A549 (cell line): ENCODE data around the gene GDA. TPM values are rescaled to one million over a fixed set of nuclear protein-coding genes. Genes with fewer than 3 reads are reported as not detected.
A peak's percentile ranks its signal among the peaks of the same experiment; 100 is the strongest.

ENCODE experiments used
- ATAC-seq, 2 experiments: fragments of 200-7000 bp in 1 of 2; fragments of >200 bp in 1 of 2; cut with Nextera tagmentation in 1 of 2; cut with Tn5 transposase in 1 of 2; 3 replicates each; pipeline versions ENCODE4 v1.8.0 to v1.9.1; 2018 to 2020; ENCODE audit warnings: mild to moderate bottlenecking in 1 of 2, moderate library complexity in 1 of 2
- CTCF ChIA-PET: fragments of 300-600 bp; sonication (Branson Sonifier 250); formaldehyde crosslinking; extraction: SDS; loops from one replicate; lab custom pipeline; 2021; ENCODE audit warnings: antibody characterized with exemption, inconsistent platforms; lab: Yijun Ruan, JAX
- POLR2A ChIA-PET: fragments of 350-600 bp; formaldehyde crosslinking; extraction: SDS; loops from one replicate; lab custom pipeline; 2021; ENCODE audit warnings: antibody characterized with exemption, inconsistent platforms; lab: Yijun Ruan, JAX
- DNase-seq, 2 experiments: peaks; one replicate each; pipeline versions ENCODE4 v3.0.0 to v3.0.0-alpha.2; 2011 to 2016; ENCODE audit warnings: low read depth in 1 of 2, low spot score in 1 of 2
- FAIRE-seq: peaks from 2 replicates; lab custom pipeline; 2011; peaks lifted over from hg19 to GRCh38; lab: Jason Lieb, UNC
- H3K27ac ChIP-seq, 2 experiments: fragments of >200 bp; sonication (Bioruptor Twin); formaldehyde crosslinking; 3 replicates each; pipeline ENCODE4 v1.5.1; 2016 to 2017
- H3K4me1 ChIP-seq: fragments of >200 bp; sonication (Bioruptor Twin); formaldehyde crosslinking; 3 replicates; pipeline ENCODE4 v1.6.1; 2016
- H3K4me2 ChIP-seq: fragments of >200 bp; sonication (Bioruptor Twin); formaldehyde crosslinking; 3 replicates; pipeline ENCODE4 v1.6.1; 2016
- H3K4me3 ChIP-seq: fragments of >200 bp; sonication (Bioruptor Twin); formaldehyde crosslinking; 3 replicates; pipeline ENCODE4 v1.5.1; 2016
- H3K9me3 ChIP-seq: fragments of >200 bp; sonication (Bioruptor Twin); formaldehyde crosslinking; 3 replicates; pipeline ENCODE4 v1.6.1; 2016
- ATOH8 ChIP-seq: fragments of 250-450 bp; sonication (Bioruptor Pico); IDR thresholded peaks from 2 replicates; pipeline ENCODE4 v1.5.0; 2020; ENCODE audit warnings: low read depth, mild to moderate bottlenecking, moderate library complexity
- CBX2 ChIP-seq: fragments of 200-600 bp; sonication (generic); IDR thresholded peaks from 2 replicates; pipeline ENCODE4 v1.6.1; 2016; ENCODE audit warnings: low read depth, mild to moderate bottlenecking, borderline replicate concordance
- CEBPB ChIP-seq, 2 experiments: fragments of >200 bp in 1 of 2; sonication (Bioruptor Twin) in 1 of 2; formaldehyde crosslinking in 1 of 2; IDR thresholded peaks; 2 replicates each; pipeline ENCODE4 v1.6.1; 2012 to 2016
- CHD4 ChIP-seq: fragments of 200-600 bp; sonication (generic); IDR thresholded peaks from 2 replicates; pipeline ENCODE4 v1.6.1; 2016; ENCODE audit warnings: antibody characterized with exemption, mild to moderate bottlenecking, borderline replicate concordance
- EHMT2 ChIP-seq: fragments of 200-600 bp; sonication (generic); IDR thresholded peaks from 2 replicates; pipeline ENCODE4 v1.6.1; 2016; ENCODE audit warnings: antibody characterized with exemption, low read depth, mild to moderate bottlenecking, moderate library complexity
- EP300 ChIP-seq, 2 experiments: fragments of >200 bp; sonication (Bioruptor Twin); formaldehyde crosslinking; IDR thresholded peaks; 2 replicates in 1 of 2; 3 replicates in 1 of 2; pipeline ENCODE4 v1.6.1; 2016 to 2017
- FOSB ChIP-seq: fragments of 250-450 bp; sonication (Bioruptor Pico); IDR thresholded peaks from 2 replicates; pipeline ENCODE4 v1.5.0; 2020; ENCODE audit warnings: mild to moderate bottlenecking, moderate library complexity
- HMGXB4 ChIP-seq: fragments of 250-450 bp; sonication (Bioruptor Pico); IDR thresholded peaks from 2 replicates; pipeline ENCODE4 v1.5.0; 2021; ENCODE audit warnings: mild to moderate bottlenecking, moderate library complexity, borderline replicate concordance
- HOXA7 ChIP-seq: fragments of 250-450 bp; sonication (Bioruptor Pico); IDR thresholded peaks from 2 replicates; pipeline ENCODE4 v1.5.0; 2020; ENCODE audit warnings: mild to moderate bottlenecking, moderate library complexity
- HOXB13 ChIP-seq: fragments of 250-450 bp; sonication (Bioruptor Pico); IDR thresholded peaks from 2 replicates; pipeline ENCODE4 v1.5.0; 2020; ENCODE audit warnings: low read depth, mild to moderate bottlenecking, moderate library complexity
- HOXB5 ChIP-seq: fragments of 250-450 bp; sonication (Bioruptor Pico); IDR thresholded peaks from 2 replicates; pipeline ENCODE4 v1.5.0; 2020; ENCODE audit warnings: mild to moderate bottlenecking, moderate library complexity
- JUN ChIP-seq, 2 experiments: fragments of >200 bp; sonication (Bioruptor Twin); formaldehyde crosslinking; IDR thresholded peaks; 2 replicates in 1 of 2; 3 replicates in 1 of 2; pipeline ENCODE4 v1.6.1; 2016 to 2017
- NFE2L2 ChIP-seq: fragments of 150-350 bp; conservative IDR thresholded peaks from 2 replicates; pipeline ENCODE4 v1.6.1; 2014; ENCODE audit warnings: low read length
- NPAS2 ChIP-seq: fragments of 250-450 bp; sonication (Bioruptor Pico); IDR thresholded peaks from 2 replicates; pipeline ENCODE4 v1.8.0; 2022; ENCODE audit warnings: mild to moderate bottlenecking, moderate library complexity, borderline replicate concordance
- NR3C1 ChIP-seq: fragments of >200 bp; sonication (Bioruptor Twin); formaldehyde crosslinking; IDR thresholded peaks from 3 replicates; pipeline ENCODE4 v1.6.1; 2017
- PHF8 ChIP-seq: fragments of 200-600 bp; sonication (generic); IDR thresholded peaks from 2 replicates; pipeline ENCODE4 v1.6.1; 2016; ENCODE audit warnings: low read depth, mild to moderate bottlenecking, antibody characterized with exemption, moderate library complexity, borderline replicate concordance
- POLR2AphosphoS2 ChIP-seq: conservative IDR thresholded peaks from 2 replicates; pipeline ENCODE4 v1.6.1; 2012; ENCODE audit warnings: low read length, improper control_type of control experiment, inconsistent platforms
- RAD21 ChIP-seq, 2 experiments: fragments of >200 bp in 1 of 2; sonication (Bioruptor Twin) in 1 of 2; formaldehyde crosslinking in 1 of 2; IDR thresholded peaks in 1 of 2; conservative IDR thresholded peaks in 1 of 2; 2 replicates in 1 of 2; 3 replicates in 1 of 2; pipeline ENCODE4 v1.6.1; 2012 to 2018; ENCODE audit warnings: inconsistent platforms in 1 of 2
- RFX5 ChIP-seq: fragments of 450-650 bp; IDR thresholded peaks from 2 replicates; pipeline ENCODE4 v1.7.1; 2014; ENCODE audit warnings: antibody characterized with exemption, mild to moderate bottlenecking, moderate library complexity
- SMC3 ChIP-seq: fragments of >200 bp; sonication (Bioruptor Twin); formaldehyde crosslinking; IDR thresholded peaks from 3 replicates; pipeline ENCODE4 v1.6.1; 2018; ENCODE audit warnings: inconsistent platforms
- SREBF2 ChIP-seq: fragments of 450-650 bp; IDR thresholded peaks from 2 replicates; pipeline ENCODE4 v1.6.1; 2014; ENCODE audit warnings: mild to moderate bottlenecking, moderate library complexity
- TFCP2L1 ChIP-seq: fragments of 250-450 bp; sonication (Bioruptor Pico); IDR thresholded peaks from 2 replicates; pipeline ENCODE4 v1.5.0; 2021; ENCODE audit warnings: mild to moderate bottlenecking
- ZFP36 ChIP-seq: fragments of 450-650 bp; IDR thresholded peaks from 2 replicates; pipeline ENCODE4 v1.6.1; 2014; ENCODE audit warnings: borderline replicate concordance; ENCODE audit not compliant: partially characterized antibody
- ZSCAN20 ChIP-seq: fragments of 250-450 bp; sonication (Bioruptor Pico); IDR thresholded peaks from 2 replicates; pipeline ENCODE4 v1.8.0; 2022; ENCODE audit warnings: mild to moderate bottlenecking, moderate library complexity
- WGBS: methylation state at CpG from one replicate; pipeline ENCODE4 v1.1.6; 2017; ENCODE audit errors: missing lambda C conversion rate; 5-methylcytosine and 5-hydroxymethylcytosine counted together
- polyA plus RNA-seq, 4 experiments: library from polyadenylated mRNA; depleted of rRNA in 3 of 4; stranded (reverse); fragments of >200 nt; fragmentation: RNase III in 1 of 4; extraction: RNeasy Plus Mini Kit Qiagen cat#74134 plus additional on column Dnase treatment in 1 of 4; gene quantifications; 2 replicates in 3 of 4; 3 replicates in 1 of 4; pipeline ENCODE4 v1.2.3, GENCODE V29; 2011 to 2017
- TF ChIP-seq, protein P1 (sequence below): fragments of 450-650 bp; IDR thresholded peaks from 2 replicates; pipeline ENCODE4 v1.6.1; 2014; ENCODE audit warnings: antibody characterized with exemption
- TF ChIP-seq, protein P2 (sequence below): IDR thresholded peaks from 2 replicates; pipeline ENCODE4 v1.6.1; 2012

Gene GDA
- polyA plus RNA-seq, 2 of the 4 experiments (the other 2 are of a cell fraction), result 0.23 to 1.2 TPM

GRCh38 chr9:72199238-72199637, 50.0 kb downstream of the GDA start:
- FAIRE-seq (no peak), DNase-seq (no peak), ATAC-seq (no peak)
- TF ChIP-seq PHF8 (no peak), NFE2L2 (no peak), NR3C1 (no peak), FOSB (CRISPR knock-in tag) (no peak)
- no peak overlapping the region for H3K27ac ChIP-seq
- 32% methylated on average over 3 of the region's 3 CpGs for WGBS
- POLR2A ChIA-PET, result interaction anchor here (0.6 kb wide), 2 partner anchors 72 to 115 kb away, joined by 3 to 4 read pairs; no protein-coding TSS in a partner anchor
- CTCF ChIA-PET, result no interaction called here
- peak overlapping the region; percentile 40 for H3K4me2 ChIP-seq
- peaks cover 6% of the 10 kb centered on the region; the same call in 2 of the 3 replicates for H3K4me1 ChIP-seq
- no peak overlapping the region for H3K4me3 ChIP-seq
- H3K9me3 ChIP-seq, result no peaks in the 10 kb centered on the region

GRCh38 chr9:72200452-72200851, 51.2 kb downstream of the GDA start:
- Histone ChIP-seq H3K4me3 (no peak overlapping the region), H3K27ac (no peak overlapping the region), H3K9me3 (no peaks in the 10 kb centered on the region), H3K4me2 (no peak overlapping the region), H3K4me1 (peaks cover 6% of the 10 kb centered on the region; the same call in 2 of the 3 replicates)
- ChIA-PET CTCF (interaction anchor here (1.4 kb wide), 2 partner anchors 71 to 161 kb away, joined by 4 to 6 read pairs; no protein-coding TSS in a partner anchor), POLR2A (no interaction called here)
- ATAC-seq (no peak), DNase-seq (no peak), FAIRE-seq (no peak)
- TF ChIP-seq POLR2AphosphoS2 (no peak), SREBF2 (no peak), ZSCAN20 (CRISPR knock-in tag) (no peak), CHD4 (no peak), CEBPB (IDR thresholded peaks at IDR 0.05) (no peak), SMC3 (no peak), RFX5 (no peak), EHMT2 (no peak), NPAS2 (CRISPR knock-in tag) (no peak)
- TF ChIP-seq, protein P1, sequence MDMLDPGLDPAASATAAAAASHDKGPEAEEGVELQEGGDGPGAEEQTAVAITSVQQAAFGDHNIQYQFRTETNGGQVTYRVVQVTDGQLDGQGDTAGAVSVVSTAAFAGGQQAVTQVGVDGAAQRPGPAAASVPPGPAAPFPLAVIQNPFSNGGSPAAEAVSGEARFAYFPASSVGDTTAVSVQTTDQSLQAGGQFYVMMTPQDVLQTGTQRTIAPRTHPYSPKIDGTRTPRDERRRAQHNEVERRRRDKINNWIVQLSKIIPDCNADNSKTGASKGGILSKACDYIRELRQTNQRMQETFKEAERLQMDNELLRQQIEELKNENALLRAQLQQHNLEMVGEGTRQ, result no peak
- 78% methylated on average over 6 of the region's 6 CpGs for WGBS

GRCh38 chr9:72202009-72202408, 52.8 kb downstream of the GDA start:
- Histone ChIP-seq H3K4me1 (peaks cover 6% of the 10 kb centered on the region; the same call in 2 of the 3 replicates), H3K4me3 (no peak overlapping the region), H3K4me2 (no peak overlapping the region), H3K27ac (no peak overlapping the region), H3K9me3 (no peaks in the 10 kb centered on the region)
- FAIRE-seq (no peak), ATAC-seq (no peak)
- POLR2A ChIA-PET, result no interaction called here
- WGBS, result 43% methylated on average over 5 of the region's 5 CpGs
- TF ChIP-seq HOXA7 (CRISPR knock-in tag) (no peak), RAD21 (conservative IDR thresholded peaks at IDR 0.05 in 1 of 2, IDR thresholded peaks at IDR 0.05 in 1 of 2) (no peak), HOXB5 (no peak), POLR2AphosphoS2 (no peak), ZFP36 (no peak), EP300 (IDR thresholded peaks at IDR 0.05) (no peak), JUN (IDR thresholded peaks at IDR 0.05) (no peak), ATOH8 (CRISPR knock-in tag) (no peak), HOXB13 (CRISPR knock-in tag) (no peak), EHMT2 (no peak), HMGXB4 (CRISPR knock-in tag) (no peak), CEBPB (IDR thresholded peaks at IDR 0.05) (no peak), NPAS2 (CRISPR knock-in tag) (no peak), TFCP2L1 (CRISPR knock-in tag) (no peak), CBX2 (no peak), NR3C1 (no peak)
- TF ChIP-seq, protein P2, sequence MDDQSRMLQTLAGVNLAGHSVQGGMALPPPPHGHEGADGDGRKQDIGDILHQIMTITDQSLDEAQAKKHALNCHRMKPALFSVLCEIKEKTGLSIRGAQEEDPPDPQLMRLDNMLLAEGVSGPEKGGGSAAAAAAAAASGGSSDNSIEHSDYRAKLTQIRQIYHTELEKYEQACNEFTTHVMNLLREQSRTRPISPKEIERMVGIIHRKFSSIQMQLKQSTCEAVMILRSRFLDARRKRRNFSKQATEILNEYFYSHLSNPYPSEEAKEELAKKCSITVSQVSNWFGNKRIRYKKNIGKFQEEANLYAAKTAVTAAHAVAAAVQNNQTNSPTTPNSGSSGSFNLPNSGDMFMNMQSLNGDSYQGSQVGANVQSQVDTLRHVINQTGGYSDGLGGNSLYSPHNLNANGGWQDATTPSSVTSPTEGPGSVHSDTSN, result no peak
- TF ChIP-seq, all 56 proteins: peak for 0
- DNase-seq, result no peak
- CTCF ChIA-PET, result interaction anchor here (1.1 to 2.2 kb wide), 5 partner anchors 12 to 620 kb away, joined by 3 to 10 read pairs (median 7); no protein-coding TSS in a partner anchor
